Subcutaneous adipose tissue (tissue), 4 donors: ENCODE measurements around the gene ARMH1. TPM values are rescaled to one million over a fixed set of nuclear protein-coding genes. Genes with fewer than 3 reads are reported as not detected.

ENCODE experiments used
- total RNA-seq, 4 donors: library from RNA; depleted of rRNA; stranded (reverse); fragments of >200 nt; gene quantifications; one replicate each; pipeline ENCODE4 v1.1.0, GENCODE V29; 2016
- TF ChIP-seq, protein P1 (sequence below): fragments of 450-650 bp; IDR thresholded peaks from one replicate; pipeline ENCODE4 v1.5.1; 2016; ENCODE audit warnings: low read depth, mild to moderate bottlenecking, control low read depth, antibody characterized with exemption, moderate library complexity

Gene ARMH1
- total RNA-seq, 4 donors from 2014 or later: 2.4 to 18.9 TPM; not detected in 2

DNA sequence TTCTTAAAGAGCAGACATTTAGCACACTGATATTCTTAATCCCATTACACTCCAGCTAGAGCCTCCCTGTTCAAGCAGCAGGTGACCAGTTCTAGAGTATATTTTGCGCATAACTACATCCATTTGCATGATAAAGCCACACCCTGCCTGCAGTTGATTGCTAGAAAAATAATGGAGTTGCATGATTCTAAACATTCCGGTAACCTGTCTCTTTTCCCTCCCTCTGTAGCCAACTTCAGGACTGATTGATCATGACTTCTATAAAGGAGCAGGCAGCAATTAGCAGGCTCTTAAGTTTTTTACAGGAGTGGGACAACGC, 14.9 kb downstream of the ARMH1 start:
- TF ChIP-seq, protein P1, sequence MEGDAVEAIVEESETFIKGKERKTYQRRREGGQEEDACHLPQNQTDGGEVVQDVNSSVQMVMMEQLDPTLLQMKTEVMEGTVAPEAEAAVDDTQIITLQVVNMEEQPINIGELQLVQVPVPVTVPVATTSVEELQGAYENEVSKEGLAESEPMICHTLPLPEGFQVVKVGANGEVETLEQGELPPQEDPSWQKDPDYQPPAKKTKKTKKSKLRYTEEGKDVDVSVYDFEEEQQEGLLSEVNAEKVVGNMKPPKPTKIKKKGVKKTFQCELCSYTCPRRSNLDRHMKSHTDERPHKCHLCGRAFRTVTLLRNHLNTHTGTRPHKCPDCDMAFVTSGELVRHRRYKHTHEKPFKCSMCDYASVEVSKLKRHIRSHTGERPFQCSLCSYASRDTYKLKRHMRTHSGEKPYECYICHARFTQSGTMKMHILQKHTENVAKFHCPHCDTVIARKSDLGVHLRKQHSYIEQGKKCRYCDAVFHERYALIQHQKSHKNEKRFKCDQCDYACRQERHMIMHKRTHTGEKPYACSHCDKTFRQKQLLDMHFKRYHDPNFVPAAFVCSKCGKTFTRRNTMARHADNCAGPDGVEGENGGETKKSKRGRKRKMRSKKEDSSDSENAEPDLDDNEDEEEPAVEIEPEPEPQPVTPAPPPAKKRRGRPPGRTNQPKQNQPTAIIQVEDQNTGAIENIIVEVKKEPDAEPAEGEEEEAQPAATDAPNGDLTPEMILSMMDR: no peak

DNA sequence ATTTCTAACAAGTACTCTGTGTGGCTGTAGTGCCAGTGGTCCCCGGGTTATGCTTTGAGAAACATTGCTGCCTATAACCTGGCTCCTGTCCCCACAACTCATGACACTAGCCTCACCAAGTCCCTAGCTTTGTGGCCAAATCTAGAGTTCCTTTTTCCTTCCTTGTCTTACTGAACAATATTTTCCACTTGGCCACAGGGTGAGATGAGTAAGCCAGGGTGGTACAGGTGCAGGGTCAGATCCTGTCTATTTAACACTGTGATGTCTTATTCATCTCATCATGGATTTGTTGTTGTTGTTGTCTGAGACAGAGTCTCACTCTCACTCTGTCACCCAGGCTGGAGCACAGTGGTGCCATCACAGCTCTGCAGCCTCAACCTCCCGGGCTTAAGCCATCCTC, 18.6 kb downstream of the ARMH1 start:
- TF ChIP-seq, protein P1: no peak

DNA sequence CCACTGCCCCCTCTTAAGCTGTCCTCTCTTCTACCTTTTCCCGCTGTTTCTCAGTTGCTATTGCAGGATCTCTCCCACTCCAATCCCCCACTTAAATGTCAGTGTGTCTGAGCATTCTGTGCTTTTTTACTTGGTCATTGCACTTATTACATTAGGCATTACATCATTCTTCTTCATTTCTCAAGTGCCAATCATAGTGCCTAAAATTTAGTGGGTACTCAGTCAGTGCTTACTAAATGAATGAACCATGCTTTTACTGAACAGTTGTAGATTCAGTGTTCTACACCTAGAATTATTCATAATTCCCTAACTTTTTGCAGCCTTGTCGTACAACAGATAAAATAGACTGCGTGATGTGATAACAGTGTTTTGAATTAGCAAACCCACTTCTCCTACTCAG, 19.4 kb downstream of the ARMH1 start:
- TF ChIP-seq, protein P1: no peak

DNA sequence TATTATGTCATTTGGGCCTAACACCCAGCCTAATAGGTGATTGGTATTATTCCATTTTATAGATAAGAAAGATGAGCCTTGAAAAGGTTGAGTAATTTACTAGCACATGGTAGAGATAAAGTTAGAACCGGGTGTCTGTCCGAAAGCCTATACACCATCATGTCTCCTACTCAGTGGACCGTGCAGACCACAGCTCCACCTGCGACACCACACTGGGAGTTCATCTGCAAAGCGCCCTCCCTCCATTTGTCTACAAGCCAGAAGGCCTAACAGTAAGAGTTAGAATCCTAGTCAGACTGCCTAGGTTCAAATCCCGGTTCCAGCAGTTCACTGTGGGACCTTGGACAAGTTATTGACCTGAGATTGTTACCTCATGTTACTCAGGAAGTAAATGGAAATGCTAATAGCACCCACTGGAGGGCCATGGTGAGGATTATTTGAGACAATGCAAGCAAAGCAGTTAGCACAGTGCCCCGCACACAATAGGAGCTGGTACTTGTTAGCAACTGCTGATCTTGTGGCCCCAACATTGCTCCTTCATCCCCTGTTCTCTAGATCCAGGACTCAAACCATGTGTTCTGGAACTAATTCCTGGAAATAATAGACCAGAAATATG, 20.5 kb downstream of the ARMH1 start:
- TF ChIP-seq, protein P1: no peak

DNA sequence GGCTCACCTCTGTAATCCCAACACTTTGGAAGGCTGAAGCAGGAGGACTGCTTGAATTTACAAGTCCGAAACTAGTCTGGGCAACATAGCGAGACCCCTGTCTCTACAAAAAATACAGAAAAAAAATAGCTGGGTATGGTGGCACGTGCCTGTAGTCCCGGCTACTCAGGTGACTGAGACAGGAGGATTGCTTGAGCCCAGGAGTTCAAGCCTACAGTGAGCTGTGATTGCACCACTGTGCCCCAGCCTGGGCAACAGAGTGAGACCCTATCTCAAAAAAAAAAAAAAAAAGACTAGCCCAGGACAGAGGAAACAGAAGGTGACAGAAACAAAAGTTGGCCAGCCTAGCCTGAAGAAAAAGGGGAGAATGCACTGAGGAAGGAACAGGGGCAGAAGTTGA, 21.2 kb downstream of the ARMH1 start:
- TF ChIP-seq, protein P1: no peak

DNA sequence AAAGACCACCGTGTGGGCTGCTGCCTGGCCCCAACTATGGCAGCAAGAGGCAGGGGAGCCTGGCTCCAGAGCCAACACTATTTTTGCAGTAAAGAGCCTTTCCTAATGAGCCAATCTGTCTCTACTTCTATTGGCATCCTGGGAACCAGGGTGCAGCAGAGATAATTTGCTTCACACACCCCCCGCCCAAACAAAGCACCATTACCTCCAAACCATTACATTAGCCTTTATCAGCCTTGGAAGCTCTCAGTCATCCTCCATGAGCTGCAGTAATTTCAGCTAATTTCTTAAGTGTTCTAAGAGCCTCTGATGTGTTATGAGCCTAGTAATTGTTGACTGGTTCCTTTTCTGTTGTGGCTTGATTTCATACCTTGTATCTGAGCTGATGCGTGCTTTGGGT, 21.6 kb downstream of the ARMH1 start:
- TF ChIP-seq, protein P1: no peak

DNA sequence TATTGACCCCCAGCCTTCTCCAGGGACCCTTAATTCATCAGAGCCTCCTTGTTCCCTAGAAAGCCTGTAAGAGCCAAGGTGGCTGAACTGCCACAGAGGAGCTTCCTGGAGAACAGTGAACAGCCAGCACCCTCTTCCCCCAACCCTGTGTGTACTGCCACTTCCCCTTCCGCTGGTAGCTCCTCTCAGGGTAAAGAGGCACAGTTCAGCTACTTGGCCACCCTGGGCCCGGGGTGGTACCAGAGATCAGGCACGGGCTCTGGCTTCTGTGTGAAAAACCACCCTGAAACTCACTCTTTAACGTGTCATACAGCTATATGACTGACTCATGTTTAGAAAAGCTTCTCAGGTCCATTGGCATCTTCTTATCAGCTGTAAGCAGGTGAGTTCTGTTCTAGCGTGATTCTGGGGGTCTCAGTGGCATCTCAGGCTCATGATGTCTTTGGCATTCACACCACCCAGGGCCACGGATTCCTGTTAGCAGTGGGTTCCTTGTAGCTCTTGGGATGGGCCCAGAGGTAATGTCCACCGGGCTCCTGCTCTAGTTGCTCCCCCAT, 22.4 kb downstream of the ARMH1 start:
- TF ChIP-seq, protein P1: no peak
